SH-SY5Y (cell line): ENCODE data around the gene EXOC2.

Experiments
- GATA2 ChIP-seq: IDR thresholded peaks from 2 replicates; pipeline ENCODE4 v1.6.1; 2011; ENCODE audit warnings: mild to moderate bottlenecking, low read depth, low read length
- GATA3 ChIP-seq: IDR thresholded peaks from 2 replicates; pipeline ENCODE4 v1.6.1; 2011; ENCODE audit warnings: low read depth, mild to moderate bottlenecking, low read length, moderate library complexity

DNA sequence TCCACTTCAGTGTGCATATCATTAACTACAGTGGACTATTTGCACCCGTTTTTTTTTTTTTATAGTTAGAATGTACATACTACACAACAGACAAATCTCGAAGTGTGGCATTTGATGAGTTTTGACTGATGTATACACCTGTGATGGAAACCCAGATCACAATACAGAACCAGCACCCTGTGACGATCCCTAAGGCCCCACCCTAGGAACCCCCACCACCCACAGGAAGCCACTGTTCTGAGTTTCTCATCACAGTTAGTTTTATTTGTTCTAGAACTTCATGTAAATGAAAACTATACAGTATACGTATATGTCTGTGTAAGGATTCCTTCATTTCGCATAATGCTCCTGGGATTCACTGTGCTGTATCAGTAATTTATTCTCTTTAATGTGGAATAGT, 198.5 kb downstream of the EXOC2 start:
- no peak for TF ChIP-seq GATA3
- TF ChIP-seq GATA2, result no peak
